AG09319 (cell line): ENCODE measurements around the gene LMO1.

Experiments used
- DNase-seq: peaks from one replicate; pipeline ENCODE4 v3.0.0-alpha.2; 2010; ENCODE audit warnings: low read depth; ENCODE audit errors: extremely low read depth
- TF ChIP-seq, protein P1 (sequence below): IDR thresholded peaks from 2 replicates; pipeline ENCODE4 v1.5.1; 2011; ENCODE audit warnings: low read depth, mild to moderate bottlenecking, inconsistent platforms, low read length, moderate library complexity

Gene LMO1

DNA sequence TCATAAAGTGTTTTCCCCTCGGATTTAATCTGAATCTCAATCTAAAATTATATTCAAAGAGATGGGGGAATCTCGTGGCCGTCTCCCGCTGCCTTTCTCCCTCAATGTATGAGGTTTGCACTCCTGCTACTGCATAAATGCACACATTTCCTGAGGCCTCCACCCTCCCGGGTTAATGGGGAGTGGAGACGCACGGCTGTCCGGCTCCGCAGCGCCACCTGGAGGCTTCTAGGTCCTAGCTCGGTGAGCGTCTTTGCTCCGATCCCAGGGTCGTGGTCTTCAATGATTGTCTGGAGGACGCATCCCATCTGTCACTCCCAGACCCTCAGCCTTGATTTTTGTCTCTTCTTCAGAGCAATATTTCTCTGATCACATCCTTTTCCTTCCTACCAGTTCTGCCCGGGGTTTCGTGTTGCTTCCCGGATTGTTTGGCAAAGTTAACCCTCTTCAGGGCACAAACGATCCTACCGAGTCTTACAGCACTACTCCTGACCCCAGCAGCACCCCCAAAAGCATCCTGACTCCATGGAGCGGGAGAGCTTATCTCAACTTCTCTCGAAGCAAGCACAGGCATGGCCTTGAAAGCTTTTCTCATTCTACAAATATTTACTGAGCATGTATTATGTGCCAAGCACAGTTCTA, at the start of gene LMO1:
TSS of gene LMO1 (minus strand) at position 110 of the 642 bp plus-strand sequence. CDS start 516 bp downstream, outside the sequence.
- DNase-seq: peak; percentile 11
- TF ChIP-seq, protein P1, sequence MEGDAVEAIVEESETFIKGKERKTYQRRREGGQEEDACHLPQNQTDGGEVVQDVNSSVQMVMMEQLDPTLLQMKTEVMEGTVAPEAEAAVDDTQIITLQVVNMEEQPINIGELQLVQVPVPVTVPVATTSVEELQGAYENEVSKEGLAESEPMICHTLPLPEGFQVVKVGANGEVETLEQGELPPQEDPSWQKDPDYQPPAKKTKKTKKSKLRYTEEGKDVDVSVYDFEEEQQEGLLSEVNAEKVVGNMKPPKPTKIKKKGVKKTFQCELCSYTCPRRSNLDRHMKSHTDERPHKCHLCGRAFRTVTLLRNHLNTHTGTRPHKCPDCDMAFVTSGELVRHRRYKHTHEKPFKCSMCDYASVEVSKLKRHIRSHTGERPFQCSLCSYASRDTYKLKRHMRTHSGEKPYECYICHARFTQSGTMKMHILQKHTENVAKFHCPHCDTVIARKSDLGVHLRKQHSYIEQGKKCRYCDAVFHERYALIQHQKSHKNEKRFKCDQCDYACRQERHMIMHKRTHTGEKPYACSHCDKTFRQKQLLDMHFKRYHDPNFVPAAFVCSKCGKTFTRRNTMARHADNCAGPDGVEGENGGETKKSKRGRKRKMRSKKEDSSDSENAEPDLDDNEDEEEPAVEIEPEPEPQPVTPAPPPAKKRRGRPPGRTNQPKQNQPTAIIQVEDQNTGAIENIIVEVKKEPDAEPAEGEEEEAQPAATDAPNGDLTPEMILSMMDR: peak; percentile 91

DNA sequence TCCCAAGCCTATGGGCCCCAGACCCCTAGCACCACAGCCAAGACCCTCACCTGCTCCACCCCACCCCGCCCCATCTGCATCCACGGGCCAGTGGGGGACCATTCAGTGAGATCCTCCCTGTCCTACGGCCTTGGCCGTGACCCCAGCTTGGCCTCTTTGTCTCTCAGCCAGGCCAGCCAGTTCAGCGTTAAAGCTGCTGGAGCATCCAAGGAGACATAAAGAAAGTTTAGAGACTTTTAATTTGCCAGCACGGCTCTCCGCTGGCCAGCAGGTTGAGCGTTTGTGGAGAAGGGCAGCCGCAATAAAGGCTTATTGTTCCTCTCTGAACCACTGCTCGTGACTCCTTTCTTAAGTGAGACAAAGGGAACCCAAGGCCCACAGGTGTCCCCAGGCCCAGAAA, 49.3 kb upstream of the LMO1 start:
- no peak for DNase-seq
- TF ChIP-seq, protein P1: no peak

DNA sequence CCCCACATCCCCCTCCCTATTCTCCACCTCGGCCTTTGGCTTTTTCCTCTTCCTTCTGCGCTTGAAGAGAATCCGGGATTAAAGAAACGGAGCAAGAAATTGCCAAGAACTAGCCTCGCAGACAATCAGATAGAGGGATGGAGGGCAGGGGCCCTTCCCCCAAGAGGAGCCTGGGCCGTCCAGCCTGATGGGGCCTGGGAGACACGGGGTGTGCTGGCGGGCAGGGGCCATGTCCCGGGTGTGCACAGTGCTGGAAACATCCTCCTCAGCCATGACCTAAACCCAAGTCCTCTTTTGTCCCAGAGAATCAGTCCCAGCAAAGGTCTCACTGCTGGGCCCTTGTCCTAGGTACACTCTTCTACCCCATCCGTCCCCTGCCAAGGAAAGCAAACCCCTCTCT, 47.7 kb upstream of the LMO1 start:
- TF ChIP-seq, protein P1: no peak
- no peak for DNase-seq

DNA sequence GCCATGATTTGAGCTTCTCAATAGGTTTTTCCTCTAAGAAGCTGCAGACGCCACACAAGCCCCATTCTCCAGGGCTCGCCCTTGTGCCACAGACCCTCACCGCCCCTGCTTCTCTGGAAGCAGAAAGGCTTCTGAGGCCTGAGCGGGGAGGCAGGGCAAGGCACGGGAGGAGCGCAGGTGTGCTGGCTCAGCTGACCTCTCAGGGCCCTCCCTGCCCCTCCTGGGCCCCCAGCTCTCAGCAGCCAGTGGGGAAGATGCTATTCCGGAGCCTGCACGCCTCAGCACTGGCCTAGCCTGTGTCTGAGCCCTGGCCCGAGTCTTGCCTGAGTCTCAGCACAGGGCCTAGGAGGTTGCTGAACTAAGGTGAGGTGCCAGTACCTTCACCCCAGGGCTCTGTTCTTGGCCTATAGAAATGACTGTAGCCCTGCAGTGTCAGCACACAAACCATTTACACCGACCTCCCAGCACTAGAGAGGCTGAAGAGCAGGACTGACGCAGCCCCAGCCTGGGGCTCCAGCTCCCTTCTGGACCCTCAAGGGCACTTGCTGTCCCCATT, 47.1 kb upstream of the LMO1 start:
- TF ChIP-seq, protein P1: no peak

DNA sequence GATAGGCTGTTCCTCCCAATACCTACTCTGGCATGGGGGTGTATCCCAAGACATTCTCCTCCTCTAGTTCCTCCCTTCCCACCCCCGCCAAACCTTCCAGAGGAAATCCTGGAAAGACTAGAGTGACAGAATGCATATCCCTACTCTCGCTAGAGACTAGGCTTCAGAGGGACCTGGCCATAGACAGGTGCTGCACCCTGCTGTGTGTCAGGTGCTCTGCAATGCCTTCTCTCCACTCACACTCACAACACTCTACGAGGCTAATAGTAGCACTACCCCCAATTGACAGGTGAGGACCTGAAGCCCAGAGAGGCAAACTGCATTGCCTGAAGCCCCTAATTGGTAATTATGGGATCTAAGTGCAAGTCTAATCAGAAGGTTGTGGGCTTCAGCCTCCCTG, 46.2 kb upstream of the LMO1 start:
- TF ChIP-seq, protein P1: no peak
- no peak for DNase-seq

More for the DNA sequence above, 47.1 kb upstream of the LMO1 start:
- DNase-seq: no peak

DNA sequence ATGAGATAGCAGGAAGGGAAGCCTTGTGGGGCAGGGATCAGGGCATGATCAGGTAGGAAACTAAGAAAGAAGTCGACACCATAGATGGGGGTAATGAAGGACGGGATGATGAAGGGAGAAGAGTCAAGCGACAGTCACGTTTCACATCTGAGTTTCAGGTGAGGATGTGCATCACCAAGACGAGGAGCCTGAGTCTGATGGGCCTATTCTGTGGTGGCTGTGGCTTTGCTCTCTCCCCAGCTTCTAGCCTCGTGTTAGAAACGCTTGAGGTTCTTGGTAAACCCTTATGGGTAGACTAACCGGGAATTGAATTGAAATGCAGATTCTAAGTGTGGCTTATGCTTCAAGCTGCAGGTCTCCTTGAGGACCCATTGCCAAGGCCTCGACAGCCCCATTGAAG, 45.6 kb upstream of the LMO1 start:
- no peak for DNase-seq
- TF ChIP-seq, protein P1: no peak

DNA sequence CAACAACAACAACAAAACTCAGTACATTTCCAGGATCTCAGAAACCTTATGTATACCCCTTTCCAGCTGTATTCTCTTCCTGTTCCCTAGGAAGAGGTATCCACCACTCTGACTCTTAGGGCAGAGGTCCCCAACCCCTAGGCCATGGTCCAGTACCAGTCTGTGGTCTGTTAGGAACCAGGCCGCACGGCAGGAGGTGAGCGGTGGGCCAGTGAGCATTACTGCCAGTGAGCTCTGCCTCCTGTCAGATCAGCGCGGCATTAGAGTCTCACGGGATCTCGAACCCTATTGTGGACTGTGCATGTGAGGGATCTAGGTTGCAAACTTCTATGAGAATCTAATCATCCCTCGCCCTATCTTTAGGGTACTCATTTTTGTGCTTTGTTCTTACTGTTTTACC, 43.9 kb upstream of the LMO1 start:
- TF ChIP-seq, protein P1: no peak
- DNase-seq: no peak
